ENCODE results near the gene TACC2. TPM values are rescaled to one million over a fixed set of nuclear protein-coding genes. Genes with fewer than 3 reads are reported as not detected.

The TACC2 gene
- total RNA-seq, 4 donors from 2014 or later, result 11.5 to 73.0 (median 14.5) TPM

- Histone ChIP-seq H3K36me3 (no peaks in the 10 kb centered on the region), H3K4me3 (no peak overlapping the region), H3K27me3 (no peaks in the 10 kb centered on the region), H3K9me3 (no peaks in the 10 kb centered on the region), H3K4me1 (no peaks in the 10 kb centered on the region), H3K27ac (no peak overlapping the region)
- DNase-seq, result no peak
- intact Hi-C loops (cut with DNase I; ENCODE audit: low total_unique reads), result no loop called here
- no peak for TF ChIP-seq POLR2A (IDR thresholded peaks at IDR 0.05)
- TF ChIP-seq CTCF (IDR thresholded peaks at IDR 0.05), result no peak
These were observed 300.0 kb downstream of the TACC2 start for GRCh38 chr10:122288917-122289316.

- no peak for TF ChIP-seq CTCF (IDR thresholded peaks at IDR 0.05)
- TF ChIP-seq POLR2A (IDR thresholded peaks at IDR 0.05), result no peak
- no peaks in the 10 kb centered on the region for H3K36me3 ChIP-seq
- DNase-seq, result no peak
- H3K4me1 ChIP-seq, result no peaks in the 10 kb centered on the region
- H3K27ac ChIP-seq, result no peak overlapping the region
- no peaks in the 10 kb centered on the region for H3K9me3 ChIP-seq
- intact Hi-C loops (cut with DNase I; ENCODE audit: low total_unique reads), result no loop called here
- no peaks in the 10 kb centered on the region for H3K27me3 ChIP-seq
- no peak overlapping the region for H3K4me3 ChIP-seq
These were observed 301.4 kb downstream of the TACC2 start for GRCh38 chr10:122290334-122290733.

- H3K9me3 ChIP-seq, result no peaks in the 10 kb centered on the region
- TF ChIP-seq POLR2A (IDR thresholded peaks at IDR 0.05) (no peak), CTCF (IDR thresholded peaks at IDR 0.05) (no peak)
- H3K27me3 ChIP-seq, result no peaks in the 10 kb centered on the region
- H3K27ac ChIP-seq, result no peak overlapping the region
- intact Hi-C loops (cut with DNase I; ENCODE audit: low total_unique reads), result no loop called here
- H3K4me1 ChIP-seq, result no peaks in the 10 kb centered on the region
- H3K36me3 ChIP-seq, result no peaks in the 10 kb centered on the region
- H3K4me3 ChIP-seq, result no peak overlapping the region
- DNase-seq, result no peak
These were observed 302.0 kb downstream of the TACC2 start for GRCh38 chr10:122290833-122291532.

GRCh38 chr10:122291739-122292138 is 302.8 kb downstream of the TACC2 start:
- DNase-seq, result no peak
- Histone ChIP-seq H3K27me3 (no peaks in the 10 kb centered on the region), H3K4me3 (no peak overlapping the region), H3K36me3 (no peaks in the 10 kb centered on the region), H3K9me3 (no peaks in the 10 kb centered on the region), H3K27ac (no peak overlapping the region), H3K4me1 (no peaks in the 10 kb centered on the region)
- no peak for TF ChIP-seq CTCF (IDR thresholded peaks at IDR 0.05)
- intact Hi-C loops (cut with DNase I; ENCODE audit: low total_unique reads), result no loop called here

- TF ChIP-seq CTCF (IDR thresholded peaks at IDR 0.05) (no peak), POLR2A (IDR thresholded peaks at IDR 0.05) (no peak)
- Histone ChIP-seq H3K4me3 (no peak overlapping the region), H3K36me3 (no peaks in the 10 kb centered on the region), H3K27ac (no peak overlapping the region), H3K4me1 (no peaks in the 10 kb centered on the region), H3K9me3 (no peaks in the 10 kb centered on the region), H3K27me3 (no peaks in the 10 kb centered on the region)
- DNase-seq, result no peak
- intact Hi-C loops (cut with DNase I; ENCODE audit: low total_unique reads), result no loop called here
These were observed 303.4 kb downstream of the TACC2 start for GRCh38 chr10:122292376-122292775.
